Endodermal cell (in vitro differentiated cells): ENCODE measurements around the gene DYNLT3. TPM values are rescaled to one million over a fixed set of nuclear protein-coding genes. Genes with fewer than 3 reads are reported as not detected.

ENCODE experiments used
- DNase-seq: peaks from one replicate; pipeline ENCODE4 v3.0.0-alpha.2; 2017
- H3K27ac ChIP-seq: 2 replicates; pipeline ENCODE4 v1.5.1; 2013; ENCODE audit warnings: mild to moderate bottlenecking, low read depth, low read length, moderate library complexity
- H3K27me3 ChIP-seq: 2 replicates; pipeline ENCODE4 v1.6.1; 2013; ENCODE audit warnings: mild to moderate bottlenecking, low read length, moderate library complexity; ENCODE audit not compliant: insufficient read depth, control insufficient read depth, poor library complexity, severe bottlenecking
- H3K36me3 ChIP-seq: 2 replicates; pipeline ENCODE4 v1.7.0; 2013; ENCODE audit warnings: mild to moderate bottlenecking, low read length, moderate library complexity; ENCODE audit not compliant: control insufficient read depth, insufficient read depth
- H3K4me1 ChIP-seq: one replicate; pipeline ENCODE4 v1.7.0; 2013; ENCODE audit warnings: low read length; ENCODE audit not compliant: control insufficient read depth, insufficient read depth
- H3K4me3 ChIP-seq: 2 replicates; pipeline ENCODE4 v1.5.1; 2013; ENCODE audit warnings: mild to moderate bottlenecking, low read length, moderate library complexity
- H3K9ac ChIP-seq: 2 replicates; pipeline ENCODE4 v1.6.1; 2013; ENCODE audit warnings: mild to moderate bottlenecking, low read length, moderate library complexity; ENCODE audit not compliant: poor library complexity, severe bottlenecking; ENCODE audit errors: extremely low read depth
- H3K9me3 ChIP-seq: 2 replicates; pipeline ENCODE4 v1.6.1; 2013; ENCODE audit warnings: mild to moderate bottlenecking, low read length, moderate library complexity; ENCODE audit not compliant: control insufficient read depth
- H3K27ac Mint-ChIP-seq: 2 replicates; pipeline ENCODE4 v1.8.0; 2020; ENCODE audit warnings: mixed read lengths
- H3K27me3 Mint-ChIP-seq: 2 replicates; pipeline ENCODE4 v1.8.0; 2021; ENCODE audit warnings: mild to moderate bottlenecking, mixed read lengths; ENCODE audit not compliant: insufficient read depth
- H3K36me3 Mint-ChIP-seq: 2 replicates; pipeline ENCODE4 v1.8.0; 2020; ENCODE audit warnings: low read depth, mixed read lengths
- H3K4me1 Mint-ChIP-seq: 2 replicates; pipeline ENCODE4 v1.8.0; 2020; ENCODE audit warnings: mixed read lengths
- H3K4me3 Mint-ChIP-seq: 2 replicates; pipeline ENCODE4 v1.8.0; 2020; ENCODE audit warnings: mild to moderate bottlenecking, moderate library complexity, mixed read lengths
- H3K9me3 Mint-ChIP-seq: 2 replicates; pipeline ENCODE4 v1.8.0; 2020; ENCODE audit warnings: mild to moderate bottlenecking, mixed read lengths
- CTCF ChIP-seq: fragments of 200-600 bp; sonication (generic); conservative IDR thresholded peaks from 2 replicates; pipeline ENCODE4 v1.5.0; 2021; ENCODE audit warnings: antibody characterized with exemption, mild to moderate bottlenecking
- WGBS, 2 experiments: methylation state at CpG; one replicate each; pipeline versions ENCODE4 v1.1.5 to v1.1.7; 2013; ENCODE audit warnings: missing lambda C conversion rate in 2 of 2, mixed read lengths in 1 of 2; ENCODE audit not compliant: insufficient coverage in 1 of 2, insufficient read length in 1 of 2; 5-methylcytosine and 5-hydroxymethylcytosine counted together
- total RNA-seq, 2 donors: library from RNA; stranded (reverse); fragmentation: NEBNext Ultra II Directional in 1 of 2; extraction: Animal tissue kit (Norgen Biotek cat#: 25700) in 1 of 2; gene quantifications; 2 replicates in 1 of 2; 3 replicates in 1 of 2; pipeline ENCODE4 v1.2.1, GENCODE V29; 2021

Gene DYNLT3
- total RNA-seq, 2 donors from 2014 or later, result 14.3 to 15.4 TPM

GRCh38 chrX:37846141-37846540 is 1.2 kb downstream of the DYNLT3 start:
- H3K27me3 Mint-ChIP-seq, result peaks cover 24% of the 10 kb centered on the region
- peaks cover 2% of the 10 kb centered on the region for H3K36me3 Mint-ChIP-seq
- no peaks in the 10 kb centered on the region for H3K9me3 ChIP-seq
- H3K27ac Mint-ChIP-seq, result no peak overlapping the region
- peaks cover 34% of the 10 kb centered on the region for H3K9me3 Mint-ChIP-seq
- WGBS, 2 experiments, result 94% methylated on average over 3 of the region's 3 CpGs; no CpG with 5 or more reads in 1 of the 2 experiments
- peaks cover 45% of the 10 kb centered on the region for H3K27me3 ChIP-seq
- H3K4me3 Mint-ChIP-seq, result peak overlapping the region; percentile 58
- no peaks in the 10 kb centered on the region for H3K4me1 ChIP-seq
- H3K4me3 ChIP-seq, result no peak overlapping the region
- H3K9ac ChIP-seq, result no peak overlapping the region
- no peak overlapping the region for H3K27ac ChIP-seq
- H3K36me3 ChIP-seq, result no peaks in the 10 kb centered on the region
- DNase-seq, result no peak
- no peak for TF ChIP-seq CTCF
- H3K4me1 Mint-ChIP-seq, result peaks cover 1% of the 10 kb centered on the region

- Histone ChIP-seq H3K36me3 (no peaks in the 10 kb centered on the region), H3K27ac (no peak overlapping the region), H3K27me3 (peaks cover 59% of the 10 kb centered on the region), H3K4me1 (no peaks in the 10 kb centered on the region), H3K9ac (no peak overlapping the region), H3K9me3 (no peaks in the 10 kb centered on the region), H3K4me3 (no peak overlapping the region)
- no peak for TF ChIP-seq CTCF
- DNase-seq, result no peak
- Mint-ChIP-seq H3K36me3 (peaks cover 5% of the 10 kb centered on the region), H3K27me3 (peaks cover 27% of the 10 kb centered on the region), H3K4me1 (peaks cover 1% of the 10 kb centered on the region), H3K4me3 (no peak overlapping the region), H3K9me3 (peaks cover 29% of the 10 kb centered on the region), H3K27ac (no peak overlapping the region)
Observed at GRCh38 chrX:37844622-37845021, 2.7 kb downstream of the DYNLT3 start.

GRCh38 chrX:37840931-37841330 is 6.4 kb downstream of the DYNLT3 start:
- Mint-ChIP-seq H3K9me3 (peaks cover 16% of the 10 kb centered on the region), H3K4me3 (no peak overlapping the region), H3K4me1 (peaks cover 1% of the 10 kb centered on the region), H3K27ac (no peak overlapping the region), H3K36me3 (peaks cover 11% of the 10 kb centered on the region), H3K27me3 (peaks cover 27% of the 10 kb centered on the region)
- TF ChIP-seq CTCF, result no peak
- Histone ChIP-seq H3K4me1 (no peaks in the 10 kb centered on the region), H3K27ac (no peak overlapping the region), H3K9ac (no peak overlapping the region), H3K4me3 (no peak overlapping the region), H3K36me3 (no peaks in the 10 kb centered on the region), H3K27me3 (peaks cover 54% of the 10 kb centered on the region), H3K9me3 (no peaks in the 10 kb centered on the region)
- DNase-seq, result no peak
- 100% methylated on average over 1 of the region's 3 CpGs for WGBS, 2 experiments
